SK-N-SH (cell line): Measurements from ENCODE around the gene FGF5. TPM values are rescaled to one million over a fixed set of nuclear protein-coding genes. Genes with fewer than 3 reads are reported as not detected.

ENCODE experiments used
- CTCF ChIA-PET: fragments of 300-600, 350-600 bp; formaldehyde crosslinking; extraction: SDS; loops from one replicate; lab custom pipeline; 2021; lab: Yijun Ruan, JAX
- POLR2A ChIA-PET: fragments of 350-600 bp; sonication (Branson Sonifier 250); formaldehyde crosslinking; extraction: SDS; loops from one replicate; lab custom pipeline; 2020; ENCODE audit warnings: antibody characterized with exemption, inconsistent platforms; lab: Yijun Ruan, JAX
- DNase-seq: peaks from one replicate; pipeline ENCODE4 v3.0.0; 2012
- H2AFZ ChIP-seq: fragments of 200-600 bp; sonication (generic); 2 replicates; pipeline ENCODE4 v1.8.1; 2016; ENCODE audit warnings: antibody characterized with exemption, mild to moderate bottlenecking, low read depth
- H3F3A ChIP-seq: fragments of 200-600 bp; sonication (generic); replicated peaks from 2 replicates; pipeline ENCODE3; 2016; ENCODE audit warnings: antibody characterized with exemption, mild to moderate bottlenecking; ENCODE audit not compliant: insufficient read depth
- H3K27ac ChIP-seq, 2 experiments: fragments of 200-500 bp in 1 of 2; fragments of 200-600 bp in 1 of 2; sonication (Bioruptor generic) in 1 of 2; sonication (generic), shearing (Covaris generic) in 1 of 2; 2 replicates each; pipeline versions ENCODE4 v1.5.1 to v1.6.1; 2014 to 2016; ENCODE audit warnings: low read depth in 2 of 2, inconsistent platforms in 1 of 2, low read length in 1 of 2, mild to moderate bottlenecking in 1 of 2, mixed read lengths in 1 of 2
- H3K27me3 ChIP-seq: fragments of 200-600 bp; sonication (generic), shearing (Covaris generic); 2 replicates; pipeline ENCODE4 v1.6.1; 2016; ENCODE audit warnings: mixed run types; ENCODE audit not compliant: insufficient read depth
- H3K36me3 ChIP-seq, 2 experiments: fragments of 200-500 bp in 1 of 2; fragments of 200-600 bp in 1 of 2; sonication (Bioruptor generic) in 1 of 2; sonication (generic) in 1 of 2; replicated peaks in 1 of 2; 2 replicates each; pipeline versions ENCODE3 to v1.5.1; 2014 to 2016; ENCODE audit warnings: low read length in 1 of 2, mild to moderate bottlenecking in 1 of 2; ENCODE audit not compliant: insufficient read depth in 2 of 2, control insufficient read depth in 1 of 2
- H3K4me1 ChIP-seq, 2 experiments: fragments of 200-500 bp in 1 of 2; fragments of 200-600 bp in 1 of 2; sonication (Bioruptor generic) in 1 of 2; sonication (generic), shearing (Covaris generic) in 1 of 2; 2 replicates each; pipeline versions ENCODE4 v1.5.1 to v1.6.1; 2014 to 2016; ENCODE audit warnings: low read depth in 1 of 2, low read length in 1 of 2, mixed run types in 1 of 2; ENCODE audit not compliant: insufficient read depth in 2 of 2, control insufficient read depth in 1 of 2
- H3K4me2 ChIP-seq: fragments of 200-600 bp; sonication (generic), shearing (Covaris generic); 2 replicates; pipeline ENCODE4 v1.6.1; 2017; ENCODE audit warnings: mixed run types
- H3K4me3 ChIP-seq, 2 experiments: fragments of 200-500 bp in 1 of 2; fragments of 200-600 bp in 1 of 2; sonication (Bioruptor generic) in 1 of 2; sonication (generic), shearing (Covaris generic) in 1 of 2; 2 replicates each; pipeline versions ENCODE4 v1.5.1 to v1.8.1; 2014 to 2016; ENCODE audit warnings: low read depth in 2 of 2, inconsistent platforms in 1 of 2, low read length in 1 of 2, mild to moderate bottlenecking in 1 of 2, mixed read lengths in 1 of 2, moderate library complexity in 1 of 2
- H3K79me2 ChIP-seq: fragments of 200-600 bp; sonication (generic); 2 replicates; pipeline ENCODE4 v1.8.1; 2017; ENCODE audit warnings: mild to moderate bottlenecking; ENCODE audit not compliant: insufficient read depth
- H3K9ac ChIP-seq: fragments of 200-600 bp; sonication (generic); 2 replicates; pipeline ENCODE4 v1.6.1; 2017; ENCODE audit warnings: mixed run types
- H3K9me2 ChIP-seq: fragments of 200-600 bp; sonication (generic); 2 replicates; pipeline ENCODE4 v1.6.1; 2017; ENCODE audit warnings: mixed run types
- H3K9me3 ChIP-seq: fragments of 200-600 bp; sonication (generic); 2 replicates; pipeline ENCODE4 v1.6.1; 2017; ENCODE audit warnings: mixed run types, mild to moderate bottlenecking, moderate library complexity
- H4K20me1 ChIP-seq: fragments of 200-600 bp; sonication (generic); 2 replicates; pipeline ENCODE4 v1.6.1; 2017; ENCODE audit warnings: mild to moderate bottlenecking, mixed run types; ENCODE audit not compliant: insufficient read depth
- CHD2 ChIP-seq: fragments of 150-350 bp; IDR thresholded peaks from 2 replicates; pipeline ENCODE4 v1.6.1; 2018; ENCODE audit warnings: low read length; ENCODE audit not compliant: partially characterized antibody
- EZH2phosphoT487 ChIP-seq: fragments of 200-600 bp; sonication (generic); IDR thresholded peaks from 2 replicates; pipeline ENCODE4 v1.6.1; 2017; ENCODE audit warnings: low read depth, mixed run types, mild to moderate bottlenecking, antibody characterized with exemption, moderate library complexity, borderline replicate concordance
- FOSL2 ChIP-seq: IDR thresholded peaks from 2 replicates; pipeline ENCODE4 v1.4.0; 2012; ENCODE audit warnings: low read depth, mild to moderate bottlenecking, moderate library complexity, borderline replicate concordance
- FOXM1 ChIP-seq: IDR thresholded peaks from 2 replicates; pipeline ENCODE4 v1.4.0; 2012; ENCODE audit warnings: low read depth, mild to moderate bottlenecking
- GABPA ChIP-seq: IDR thresholded peaks from 2 replicates; pipeline ENCODE4 v1.4.0; 2012; ENCODE audit warnings: low read depth, mild to moderate bottlenecking
- GATA2 ChIP-seq: sonication (generic); formaldehyde crosslinking; IDR thresholded peaks from 2 replicates; pipeline ENCODE4 v1.5.0; 2020; ENCODE audit warnings: mild to moderate bottlenecking, missing genetic modification reagents
- IRF3 ChIP-seq: fragments of 150-350 bp; IDR thresholded peaks from 2 replicates; pipeline ENCODE4 v1.6.1; 2016; ENCODE audit warnings: mild to moderate bottlenecking, low read depth, low read length
- JUND ChIP-seq: IDR thresholded peaks from 2 replicates; pipeline ENCODE4 v1.4.0; 2012
- MAX ChIP-seq: IDR thresholded peaks from 2 replicates; pipeline ENCODE4 v1.4.0; 2012; ENCODE audit warnings: low read depth
- MEF2A ChIP-seq: IDR thresholded peaks from 2 replicates; pipeline ENCODE4 v1.4.0; 2012; ENCODE audit warnings: low read depth, borderline replicate concordance
- MXI1 ChIP-seq: IDR thresholded peaks from 2 replicates; pipeline ENCODE4 v1.6.1; 2012; ENCODE audit warnings: mild to moderate bottlenecking, low read depth, low read length, improper control_type of control experiment
- NFIC ChIP-seq: IDR thresholded peaks from 2 replicates; pipeline ENCODE4 v1.4.0; 2012; ENCODE audit warnings: borderline replicate concordance
- POLR2AphosphoS5 ChIP-seq: IDR thresholded peaks from 2 replicates; pipeline ENCODE4 v1.6.1; 2012; ENCODE audit warnings: low read depth, low read length
- RAD21 ChIP-seq: IDR thresholded peaks from 2 replicates; pipeline ENCODE4 v1.6.1; 2012; ENCODE audit warnings: mild to moderate bottlenecking, low read length
- RCOR1 ChIP-seq: fragments of 150-350 bp; IDR thresholded peaks from 2 replicates; pipeline ENCODE4 v1.6.1; 2017; ENCODE audit warnings: antibody characterized with exemption, low read length
- REST ChIP-seq: IDR thresholded peaks from 2 replicates; pipeline ENCODE4 v1.6.1; 2012; ENCODE audit warnings: mild to moderate bottlenecking, low read depth, low read length, moderate library complexity
- RFX5 ChIP-seq: IDR thresholded peaks from 2 replicates; pipeline ENCODE4 v1.6.1; 2012; ENCODE audit warnings: mild to moderate bottlenecking, improper control_type of control experiment, low read length
- RXRA ChIP-seq: IDR thresholded peaks from 2 replicates; pipeline ENCODE4 v1.4.0; 2012; ENCODE audit warnings: low read depth, mild to moderate bottlenecking, borderline replicate concordance
- SIN3A ChIP-seq: IDR thresholded peaks from 2 replicates; pipeline ENCODE4 v1.6.1; 2012; ENCODE audit warnings: low read depth, mild to moderate bottlenecking, low read length, moderate library complexity, borderline replicate concordance
- SMC3 ChIP-seq: IDR thresholded peaks from 2 replicates; pipeline ENCODE4 v1.6.1; 2012; ENCODE audit warnings: low read depth, low read length, improper control_type of control experiment
- TAF1 ChIP-seq: IDR thresholded peaks from 2 replicates; pipeline ENCODE4 v1.6.1; 2012; ENCODE audit warnings: low read depth, mild to moderate bottlenecking, low read length, moderate library complexity, borderline replicate concordance
- TEAD4 ChIP-seq: IDR thresholded peaks from 2 replicates; pipeline ENCODE4 v1.4.0; 2012; ENCODE audit warnings: mild to moderate bottlenecking, borderline replicate concordance; ENCODE audit not compliant: insufficient read depth
- USF1 ChIP-seq: IDR thresholded peaks from 2 replicates; pipeline ENCODE4 v1.4.0; 2012; ENCODE audit warnings: low read depth, borderline replicate concordance
- YY1 ChIP-seq: IDR thresholded peaks from 2 replicates; pipeline ENCODE4 v1.4.0; 2012; ENCODE audit warnings: low read depth, mild to moderate bottlenecking
- WGBS: methylation state at CpG from one replicate; pipeline ENCODE4 v1.1.6; 2017; ENCODE audit warnings: low lambda C conversion rate; 5-methylcytosine and 5-hydroxymethylcytosine counted together
- polyA plus RNA-seq, 3 experiments: library from polyadenylated mRNA; depleted of rRNA; stranded (reverse); fragments of >200 nt; gene quantifications; 2 replicates each; pipeline ENCODE4 v1.2.3, GENCODE V29; 2012
- TF ChIP-seq, protein P1 (sequence below): IDR thresholded peaks from 2 replicates; pipeline ENCODE4; 2012
- TF ChIP-seq, protein P2 (sequence below): IDR thresholded peaks from 2 replicates; pipeline ENCODE4 v1.4.0; 2012; ENCODE audit warnings: low read depth, borderline replicate concordance

The FGF5 gene
- polyA plus RNA-seq, 1 of the 3 experiments (the other 2 are of a cell fraction), result 17.7 TPM

- Histone ChIP-seq H3K9ac (peak overlapping the region; percentile 63), H3K4me2 (peak overlapping the region; percentile 68), H3K4me3 (peak overlapping the region; percentile 18 to 27; a peak in 2 of 4 replicates), H3K9me2 (no peaks in the 10 kb centered on the region), H3K27ac (peak overlapping the region; percentile 72 to 98; a peak in 3 of 4 replicates), H3F3A (peaks cover 71% of the 10 kb centered on the region), H3K9me3 (no peaks in the 10 kb centered on the region), H3K79me2 (peaks cover 8% of the 10 kb centered on the region), H2AFZ (no peak overlapping the region), H3K4me1 (peaks cover 5 to 35% of the 10 kb centered on the region in 2 experiments), H4K20me1 (no peaks in the 10 kb centered on the region), H3K36me3 (no peaks in the 10 kb centered on the region), H3K27me3 (no peaks in the 10 kb centered on the region)
- DNase-seq, result no peak
- WGBS, result 6% methylated on average over 1 of the region's 1 CpG
- CTCF ChIA-PET, result interaction anchor here (0.6 to 1.4 kb wide), 2 partner anchors 55 to 1552 kb away, joined by 3 read pairs; no protein-coding TSS in a partner anchor
- POLR2A ChIA-PET, result no interaction called here
- TF ChIP-seq REST (no peak), SMC3 (no peak), MXI1 (no peak), MEF2A (no peak), TAF1 (no peak), MAX (no peak), RCOR1 (no peak), TEAD4 (no peak), NFIC (no peak), JUND (peak; percentile 29; the same call in 1 of the 2 replicates), CHD2 (no peak), POLR2AphosphoS5 (peak; percentile 7; the same call in 1 of the 2 replicates), IRF3 (no peak), FOSL2 (no peak), GABPA (no peak), GATA2 (CRISPR knock-in tag) (no peak), SIN3A (no peak), YY1 (no peak), RAD21 (no peak), USF1 (no peak), EZH2phosphoT487 (no peak), FOXM1 (no peak), RXRA (peak; percentile 38; the same call in 1 of the 2 replicates), RFX5 (no peak)
- TF ChIP-seq, protein P1, sequence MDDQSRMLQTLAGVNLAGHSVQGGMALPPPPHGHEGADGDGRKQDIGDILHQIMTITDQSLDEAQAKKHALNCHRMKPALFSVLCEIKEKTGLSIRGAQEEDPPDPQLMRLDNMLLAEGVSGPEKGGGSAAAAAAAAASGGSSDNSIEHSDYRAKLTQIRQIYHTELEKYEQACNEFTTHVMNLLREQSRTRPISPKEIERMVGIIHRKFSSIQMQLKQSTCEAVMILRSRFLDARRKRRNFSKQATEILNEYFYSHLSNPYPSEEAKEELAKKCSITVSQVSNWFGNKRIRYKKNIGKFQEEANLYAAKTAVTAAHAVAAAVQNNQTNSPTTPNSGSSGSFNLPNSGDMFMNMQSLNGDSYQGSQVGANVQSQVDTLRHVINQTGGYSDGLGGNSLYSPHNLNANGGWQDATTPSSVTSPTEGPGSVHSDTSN, result peak; percentile 47
- TF ChIP-seq, protein P2, sequence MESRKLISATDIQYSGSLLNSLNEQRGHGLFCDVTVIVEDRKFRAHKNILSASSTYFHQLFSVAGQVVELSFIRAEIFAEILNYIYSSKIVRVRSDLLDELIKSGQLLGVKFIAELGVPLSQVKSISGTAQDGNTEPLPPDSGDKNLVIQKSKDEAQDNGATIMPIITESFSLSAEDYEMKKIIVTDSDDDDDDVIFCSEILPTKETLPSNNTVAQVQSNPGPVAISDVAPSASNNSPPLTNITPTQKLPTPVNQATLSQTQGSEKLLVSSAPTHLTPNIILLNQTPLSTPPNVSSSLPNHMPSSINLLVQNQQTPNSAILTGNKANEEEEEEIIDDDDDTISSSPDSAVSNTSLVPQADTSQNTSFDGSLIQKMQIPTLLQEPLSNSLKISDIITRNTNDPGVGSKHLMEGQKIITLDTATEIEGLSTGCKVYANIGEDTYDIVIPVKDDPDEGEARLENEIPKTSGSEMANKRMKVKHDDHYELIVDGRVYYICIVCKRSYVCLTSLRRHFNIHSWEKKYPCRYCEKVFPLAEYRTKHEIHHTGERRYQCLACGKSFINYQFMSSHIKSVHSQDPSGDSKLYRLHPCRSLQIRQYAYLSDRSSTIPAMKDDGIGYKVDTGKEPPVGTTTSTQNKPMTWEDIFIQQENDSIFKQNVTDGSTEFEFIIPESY, result no peak
Observed at GRCh38 chr4:80307183-80307735, 40.8 kb downstream of the FGF5 start.
